Measurements from ENCODE around the gene EDEM3.

DNA sequence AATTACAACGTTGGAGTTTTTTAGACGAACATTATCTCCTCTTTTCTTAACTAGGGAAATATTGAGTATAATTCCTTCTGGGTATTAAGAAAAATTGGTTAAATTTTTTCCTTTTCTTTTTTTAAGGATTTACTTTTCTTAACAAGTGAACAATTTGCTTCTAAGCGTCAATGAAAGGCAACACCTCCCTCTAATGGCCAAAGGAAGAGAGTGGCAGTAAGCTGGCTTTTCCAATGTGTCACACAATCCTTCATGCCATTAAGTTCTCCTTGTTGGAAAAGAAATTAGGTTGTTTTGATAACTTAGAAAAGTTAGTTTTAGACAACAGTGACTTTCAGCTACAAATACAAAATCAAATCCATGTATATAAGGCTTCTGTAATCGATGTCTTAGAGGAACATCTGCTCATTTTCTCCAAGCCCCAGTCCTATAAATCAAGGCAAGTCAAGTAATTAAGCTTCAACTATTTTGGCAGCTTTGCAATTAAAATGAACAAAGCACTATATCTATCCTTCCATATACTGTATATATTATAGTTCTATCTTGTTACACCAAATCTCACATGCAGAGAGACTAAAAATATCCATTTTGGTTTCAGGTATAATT lies 62.8 kb downstream of the EDEM3 start:
- TF ChIP-seq CTCF (IDR thresholded peaks at IDR 0.05) (peak in 4 of 6 experiments; percentile 49 to 78 (median 72)), POLR2A (IDR thresholded peaks at IDR 0.05) (no peak)
